K562 (cell line): Measurements from ENCODE around the gene SLC6A6. TPM values are rescaled to one million over a fixed set of nuclear protein-coding genes. Genes with fewer than 3 reads are reported as not detected.
A peak's percentile ranks its signal among the peaks of the same experiment; 100 is the strongest.

ENCODE experiments used
- ATAC-seq: fragments of 200-7000 bp; cut with Tn5 transposase; 3 replicates; pipeline ENCODE4 v1.9.1; 2020; ENCODE audit warnings: moderate library complexity
- BruUV-seq: library from RNA; stranded (reverse); fragments of 400-500 nt; replicated peaks from 2 replicates; lab custom pipeline; 2021; lab: Mats Ljungman, UMichigan
- CTCF ChIA-PET: fragments of 300-600 bp; formaldehyde crosslinking; extraction: SDS; loops from one replicate; lab custom pipeline; 2021; ENCODE audit warnings: low intra/inter-chr PET ratio; lab: Yijun Ruan, JAX
- POLR2A ChIA-PET: fragments of 300-600, 350-650 bp; sonication (Branson Sonifier 250); formaldehyde crosslinking; extraction: SDS; loops from one replicate; lab custom pipeline; 2021; ENCODE audit warnings: antibody characterized with exemption, inconsistent platforms; lab: Yijun Ruan, JAX
- DNase-seq, 4 experiments: peaks; one replicate each; pipeline versions ENCODE4 v3.0.0 to v3.0.0-alpha.2; 2011 to 2018; ENCODE audit warnings: low spot score in 3 of 4, mixed read lengths in 3 of 4; ENCODE audit errors: extremely low read depth in 1 of 4
- FAIRE-seq: peaks from 2 replicates; lab custom pipeline; 2011; peaks lifted over from hg19 to GRCh38; lab: Jason Lieb, UNC
- H2AFZ ChIP-seq: 2 replicates; pipeline ENCODE4 v1.6.0; 2011; ENCODE audit warnings: low read depth, low read length, control low read depth, inconsistent platforms
- H3K27ac ChIP-seq: fragments of 200-600 bp; 3 replicates; pipeline ENCODE4 v1.8.0; 2011; ENCODE audit warnings: low read depth, mild to moderate bottlenecking, control low read depth, inconsistent platforms, low read length, moderate library complexity, mixed read lengths; ENCODE audit errors: extremely low read depth
- H3K27me3 ChIP-seq, 2 experiments: fragments of 300-600 bp in 1 of 2; 2 replicates in 1 of 2; 3 replicates in 1 of 2; pipeline versions ENCODE4 v1.6.0 to v1.8.0; 2011; ENCODE audit warnings: inconsistent platforms in 2 of 2, low read length in 2 of 2, mild to moderate bottlenecking in 1 of 2, mixed read lengths in 1 of 2, moderate library complexity in 1 of 2; ENCODE audit not compliant: control insufficient read depth in 2 of 2, insufficient read depth in 2 of 2
- H3K36me3 ChIP-seq: fragments of 300-600 bp; 3 replicates; pipeline ENCODE4 v1.8.0; 2011; ENCODE audit warnings: mild to moderate bottlenecking, low read length, inconsistent platforms; ENCODE audit not compliant: control insufficient read depth, insufficient read depth
- H3K4me1 ChIP-seq, 2 experiments: fragments of 200-600 bp in 1 of 2; replicated peaks in 1 of 2; 2 replicates in 1 of 2; 3 replicates in 1 of 2; pipeline versions ENCODE4 v1.5.1 to v1.8.0; 2011; ENCODE audit warnings: inconsistent platforms in 2 of 2, low read length in 2 of 2, mild to moderate bottlenecking in 1 of 2, mixed read lengths in 1 of 2, moderate library complexity in 1 of 2; ENCODE audit not compliant: control insufficient read depth in 2 of 2, insufficient read depth in 2 of 2
- H3K4me2 ChIP-seq: 2 replicates; pipeline ENCODE4 v1.6.1; 2011; ENCODE audit warnings: low read length, control low read depth, inconsistent platforms, mixed read lengths; ENCODE audit not compliant: insufficient read depth
- H3K4me3 ChIP-seq: fragments of 200-600 bp; sonication (generic), shearing (Covaris generic); 2 replicates; pipeline ENCODE4 v1.5.1; 2016; ENCODE audit warnings: control low read depth, inconsistent platforms
- H3K79me2 ChIP-seq: fragments of 200-600 bp; 3 replicates; pipeline ENCODE4 v1.8.0; 2011; ENCODE audit warnings: low read length, inconsistent platforms; ENCODE audit not compliant: control insufficient read depth, insufficient read depth
- H3K9ac ChIP-seq, 2 experiments: 2 replicates each; pipeline versions ENCODE4 v1.6.0 to v1.6.1; 2011; ENCODE audit warnings: low read depth in 2 of 2, low read length in 2 of 2, control low read depth in 1 of 2, inconsistent platforms in 1 of 2, mild to moderate bottlenecking in 1 of 2, mixed read lengths in 1 of 2; ENCODE audit not compliant: insufficient read depth in 1 of 2
- H3K9me1 ChIP-seq: one replicate; pipeline ENCODE4 v1.6.0; 2011; ENCODE audit warnings: inconsistent platforms, mild to moderate bottlenecking, low read length, moderate library complexity; ENCODE audit not compliant: control insufficient read depth, insufficient read depth
- H3K9me3 ChIP-seq: replicated peaks from 2 replicates; pipeline ENCODE4 v1.5.1; 2011; ENCODE audit warnings: low read depth, low read length, inconsistent platforms; ENCODE audit not compliant: control insufficient read depth, insufficient read depth
- H4K20me1 ChIP-seq: replicated peaks from 2 replicates; pipeline ENCODE4 v1.6.1; 2011; ENCODE audit warnings: low read length, inconsistent platforms, mixed read lengths; ENCODE audit not compliant: control insufficient read depth, insufficient read depth
- BHLHE40 ChIP-seq: IDR thresholded peaks from 2 replicates; pipeline ENCODE4 v1.6.1; 2011; ENCODE audit warnings: low read length, improper control_type of control experiment
- FOXJ3 ChIP-seq: sonication (generic); formaldehyde crosslinking; IDR thresholded peaks from 2 replicates; pipeline ENCODE4 v1.4.0; 2020; ENCODE audit warnings: mild to moderate bottlenecking, missing genetic modification reagents
- KLF1 ChIP-seq: fragments of 450-650 bp; IDR thresholded peaks from 2 replicates; pipeline ENCODE4 v1.6.1; 2016; ENCODE audit warnings: missing genetic modification characterization, missing compliant biosample characterization
- MAFF ChIP-seq: IDR thresholded peaks from 2 replicates; pipeline ENCODE4 v1.6.1; 2012; ENCODE audit warnings: low read length, improper control_type of control experiment
- MAFG ChIP-seq: fragments of 450-650 bp; conservative IDR thresholded peaks from 2 replicates; pipeline ENCODE4 v1.6.1; 2016; ENCODE audit warnings: missing genetic modification characterization, missing compliant biosample characterization
- MAFK ChIP-seq: IDR thresholded peaks from 2 replicates; pipeline ENCODE4 v1.6.1; 2011; ENCODE audit warnings: low read length, improper control_type of control experiment
- REST ChIP-seq, 2 experiments: fragments of 450-650 bp; formaldehyde crosslinking in 1 of 2; IDR thresholded peaks; 2 replicates each; pipeline versions ENCODE4 v1.4.0 to v1.6.1; 2014 to 2020; ENCODE audit warnings: mild to moderate bottlenecking in 2 of 2, borderline replicate concordance in 1 of 2, low read depth in 1 of 2
- SMAD2 ChIP-seq: fragments of 150-350 bp; IDR thresholded peaks from 2 replicates; pipeline ENCODE4 v1.6.1; 2014; ENCODE audit warnings: low read depth, mild to moderate bottlenecking, low read length
- ZNF197 ChIP-seq: fragments of 200-800 bp; sonication (Bioruptor generic); IDR thresholded peaks from 2 replicates; pipeline ENCODE4 v1.6.1; 2016; ENCODE audit warnings: low read depth, missing genetic modification characterization, missing compliant biosample characterization
- ZNF512 ChIP-seq: IDR thresholded peaks from 2 replicates; pipeline ENCODE4 v1.6.1; 2016; ENCODE audit warnings: missing genetic modification characterization, missing compliant biosample characterization
- WGBS: fragments of 100-300 bp; shearing (Covaris generic); methylation state at CpG from one replicate; pipeline ENCODE4 v1.1.6; 2016; ENCODE audit warnings: low coverage, mixed read lengths; ENCODE audit not compliant: insufficient coverage; ENCODE audit errors: missing lambda C conversion rate; 5-methylcytosine and 5-hydroxymethylcytosine counted together
- in situ Hi-C: fragments of 300-500 bp; cut with MboI; formaldehyde crosslinking; loops from 4 replicates; pipeline ENCODE4 v1.15.0; 2018; ENCODE audit warnings: inconsistent platforms, mixed read lengths
- intact Hi-C: fragments of 100-400 bp; cut with micrococcal nuclease; formaldehyde crosslinking; loops from 2 replicates; pipeline ENCODE4 v1.14.2; 2022
- polyA plus RNA-seq, 8 experiments: library from polyadenylated mRNA; depleted of rRNA in 4 of 8; stranded (reverse) in 5 of 8; unstranded in 3 of 8; fragments of >200 nt; fragmentation: Nextera tagmentation in 2 of 8; fragmentation: Illumina TruSeq in 1 of 8; extraction: Ambion mirVana in 2 of 8; extraction: Trizol in 1 of 8; gene quantifications; 2 replicates each; pipeline versions ENCODE4 v1.2.1 to v1.2.3, GENCODE V29; 2011 to 2014; ENCODE audit warnings: inconsistent platforms in 1 of 8, missing spikeins in 1 of 8
- total RNA-seq, 7 experiments: library from RNA; depleted of rRNA in 6 of 7; stranded (reverse); fragments of >200 nt in 6 of 7; fragmentation: Illumina TruSeq in 2 of 7; extraction: Trizol in 2 of 7; gene quantifications; 2 replicates each; pipeline versions ENCODE4 v1.2.1 to v1.2.3, GENCODE V29; 2011 to 2021; ENCODE audit warnings: low replicate concordance in 1 of 7

Gene SLC6A6
- total and polyA plus RNA-seq, 9 of the 15 experiments (the other 6 are each of a cell fraction or from before 2014, with no cell fraction given), result 12.3 to 203 (median 93.2) TPM

- Histone ChIP-seq H3K9ac (peak overlapping the region in 1 of 2 experiments; percentile 46; a peak in 2 of 4 replicates), H3K36me3 (no peaks in the 10 kb centered on the region), H4K20me1 (no peaks in the 10 kb centered on the region), H3K27ac (no peak overlapping the region), H2AFZ (peak overlapping the region; percentile 34; the same call in 1 of the 2 replicates), H3K4me1 (peaks cover 46 to 69% of the 10 kb centered on the region in 2 experiments), H3K4me3 (no peak overlapping the region), H3K79me2 (no peaks in the 10 kb centered on the region), H3K27me3 (no peaks in the 10 kb centered on the region), H3K9me3 (no peaks in the 10 kb centered on the region), H3K9me1 (no peaks in the 10 kb centered on the region), H3K4me2 (no peak overlapping the region)
- intact Hi-C loops, result loop anchor here (5.0 kb wide), 2 partner anchors 93 to 168 kb away; no protein-coding TSS in a partner anchor
- FAIRE-seq (no peak), ATAC-seq (peak; percentile 60), DNase-seq (peak in 2 of 4 experiments; percentile 48 to 61)
- CTCF ChIA-PET, result interaction anchor here (0.6 kb wide), 1 partner anchor 30 kb away, joined by 3 read pairs; no protein-coding TSS in a partner anchor
- in situ Hi-C loops, result no loop called here
- no TSS peak for BruUV-seq
- POLR2A ChIA-PET, result interaction anchor here (0.6 to 2.2 kb wide), 4 partner anchors 13 to 78 kb away, joined by 3 to 9 read pairs (median 4); no protein-coding TSS in a partner anchor
- WGBS, result 55% methylated on average over 15 of the region's 15 CpGs
- TF ChIP-seq SMAD2, result no peak
- no peak for TF ChIP-seq ZNF512 (tag)
- peak; percentile 18; the same call in 1 of the 2 replicates for TF ChIP-seq FOXJ3 (CRISPR knock-in tag)
- 0 out of 2 replicates have a peak, but pooled peaks have one; percentile 7 for TF ChIP-seq MAFG (tag)
- TF ChIP-seq MAFF, result peak; percentile 37; the same call in 1 of the 2 replicates
- peak; percentile 29; the same call in 1 of the 2 replicates for TF ChIP-seq MAFK
- TF ChIP-seq ZNF197 (CRISPR knock-in tag), result no peak
- TF ChIP-seq BHLHE40, result 0 out of 2 replicates have a peak, but pooled peaks have one; percentile 33
- TF ChIP-seq REST (IDR thresholded peaks at IDR 0.05; ENCODE audit: borderline replicate concordance), result peak; percentile 8; the same call in 1 of the 2 replicates
- TF ChIP-seq REST (CRISPR knock-in tag; IDR thresholded peaks at IDR 0.05; ENCODE audit: low read depth), result no peak
- peak; percentile 51; the same call in 1 of the 2 replicates for TF ChIP-seq KLF1 (tag)
These were observed 32.4 kb upstream of the SLC6A6 start for GRCh38 chr3:14369675-14370669.
